ENCODE data around the gene SMIM20.

DNA sequence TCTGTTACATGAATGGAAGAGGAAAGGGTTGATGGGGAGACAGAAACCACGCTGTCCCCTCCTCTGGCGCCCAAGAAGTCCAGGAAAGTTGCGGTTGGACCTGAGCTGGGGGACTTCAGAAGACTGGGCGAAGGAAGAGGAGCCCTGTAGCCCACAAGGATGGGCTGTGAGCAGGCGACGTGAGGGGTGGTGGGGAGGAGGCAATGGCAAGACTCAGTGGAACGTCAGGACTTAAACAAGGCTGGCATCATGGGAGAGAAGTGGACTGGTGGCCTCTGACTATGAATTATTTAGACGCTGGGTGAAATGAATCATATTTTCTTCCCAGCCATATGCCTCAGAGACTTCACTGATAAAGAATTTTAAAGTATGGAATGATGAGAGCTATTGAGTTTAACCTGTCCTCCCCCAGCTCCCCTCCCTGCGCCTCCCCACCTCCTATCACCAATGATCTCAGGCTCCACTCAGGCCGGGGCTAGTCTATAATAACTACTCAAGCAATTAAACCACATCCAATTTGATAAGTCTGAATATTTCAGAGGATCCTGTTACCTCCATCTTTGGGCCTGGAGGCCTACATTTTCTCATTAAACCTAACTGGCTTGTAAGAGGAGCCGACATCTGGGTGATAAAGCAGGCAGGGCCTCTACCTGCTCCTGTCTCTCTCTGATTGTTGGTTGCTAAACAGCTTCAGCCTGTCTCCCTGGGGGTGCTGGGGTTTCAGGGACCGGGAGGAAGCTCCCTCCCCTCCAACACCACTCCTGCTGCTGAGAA is 63.6 kb downstream of the SMIM20 start:
- TF ChIP-seq, protein P1, sequence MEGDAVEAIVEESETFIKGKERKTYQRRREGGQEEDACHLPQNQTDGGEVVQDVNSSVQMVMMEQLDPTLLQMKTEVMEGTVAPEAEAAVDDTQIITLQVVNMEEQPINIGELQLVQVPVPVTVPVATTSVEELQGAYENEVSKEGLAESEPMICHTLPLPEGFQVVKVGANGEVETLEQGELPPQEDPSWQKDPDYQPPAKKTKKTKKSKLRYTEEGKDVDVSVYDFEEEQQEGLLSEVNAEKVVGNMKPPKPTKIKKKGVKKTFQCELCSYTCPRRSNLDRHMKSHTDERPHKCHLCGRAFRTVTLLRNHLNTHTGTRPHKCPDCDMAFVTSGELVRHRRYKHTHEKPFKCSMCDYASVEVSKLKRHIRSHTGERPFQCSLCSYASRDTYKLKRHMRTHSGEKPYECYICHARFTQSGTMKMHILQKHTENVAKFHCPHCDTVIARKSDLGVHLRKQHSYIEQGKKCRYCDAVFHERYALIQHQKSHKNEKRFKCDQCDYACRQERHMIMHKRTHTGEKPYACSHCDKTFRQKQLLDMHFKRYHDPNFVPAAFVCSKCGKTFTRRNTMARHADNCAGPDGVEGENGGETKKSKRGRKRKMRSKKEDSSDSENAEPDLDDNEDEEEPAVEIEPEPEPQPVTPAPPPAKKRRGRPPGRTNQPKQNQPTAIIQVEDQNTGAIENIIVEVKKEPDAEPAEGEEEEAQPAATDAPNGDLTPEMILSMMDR (IDR thresholded peaks at IDR 0.05): no peak
- TF ChIP-seq POLR2A (IDR thresholded peaks at IDR 0.05) (no peak), EP300 (IDR thresholded peaks at IDR 0.05) (no peak)

Measured in gastroesophageal sphincter (tissue), 3 donors.